SK-N-SH (cell line): ENCODE data around the gene CD6. TPM values are rescaled to one million over a fixed set of nuclear protein-coding genes. Genes with fewer than 3 reads are reported as not detected.

Source experiments
- CTCF ChIA-PET: fragments of 300-600, 350-600 bp; formaldehyde crosslinking; extraction: SDS; loops from one replicate; lab custom pipeline; 2021; lab: Yijun Ruan, JAX
- POLR2A ChIA-PET: fragments of 350-600 bp; sonication (Branson Sonifier 250); formaldehyde crosslinking; extraction: SDS; loops from one replicate; lab custom pipeline; 2020; ENCODE audit warnings: antibody characterized with exemption, inconsistent platforms; lab: Yijun Ruan, JAX
- DNase-seq: peaks from one replicate; pipeline ENCODE4 v3.0.0; 2012
- H2AFZ ChIP-seq: fragments of 200-600 bp; sonication (generic); 2 replicates; pipeline ENCODE4 v1.8.1; 2016; ENCODE audit warnings: antibody characterized with exemption, mild to moderate bottlenecking, low read depth
- H3F3A ChIP-seq: fragments of 200-600 bp; sonication (generic); replicated peaks from 2 replicates; pipeline ENCODE3; 2016; ENCODE audit warnings: antibody characterized with exemption, mild to moderate bottlenecking; ENCODE audit not compliant: insufficient read depth
- H3K27ac ChIP-seq, 2 experiments: fragments of 200-500 bp in 1 of 2; fragments of 200-600 bp in 1 of 2; sonication (Bioruptor generic) in 1 of 2; sonication (generic), shearing (Covaris generic) in 1 of 2; 2 replicates each; pipeline versions ENCODE4 v1.5.1 to v1.6.1; 2014 to 2016; ENCODE audit warnings: low read depth in 2 of 2, inconsistent platforms in 1 of 2, low read length in 1 of 2, mild to moderate bottlenecking in 1 of 2, mixed read lengths in 1 of 2
- H3K27me3 ChIP-seq: fragments of 200-600 bp; sonication (generic), shearing (Covaris generic); 2 replicates; pipeline ENCODE4 v1.6.1; 2016; ENCODE audit warnings: mixed run types; ENCODE audit not compliant: insufficient read depth
- H3K36me3 ChIP-seq, 2 experiments: fragments of 200-500 bp in 1 of 2; fragments of 200-600 bp in 1 of 2; sonication (Bioruptor generic) in 1 of 2; sonication (generic) in 1 of 2; replicated peaks in 1 of 2; 2 replicates each; pipeline versions ENCODE3 to v1.5.1; 2014 to 2016; ENCODE audit warnings: low read length in 1 of 2, mild to moderate bottlenecking in 1 of 2; ENCODE audit not compliant: insufficient read depth in 2 of 2, control insufficient read depth in 1 of 2
- H3K4me1 ChIP-seq, 2 experiments: fragments of 200-500 bp in 1 of 2; fragments of 200-600 bp in 1 of 2; sonication (Bioruptor generic) in 1 of 2; sonication (generic), shearing (Covaris generic) in 1 of 2; 2 replicates each; pipeline versions ENCODE4 v1.5.1 to v1.6.1; 2014 to 2016; ENCODE audit warnings: low read depth in 1 of 2, low read length in 1 of 2, mixed run types in 1 of 2; ENCODE audit not compliant: insufficient read depth in 2 of 2, control insufficient read depth in 1 of 2
- H3K4me2 ChIP-seq: fragments of 200-600 bp; sonication (generic), shearing (Covaris generic); 2 replicates; pipeline ENCODE4 v1.6.1; 2017; ENCODE audit warnings: mixed run types
- H3K4me3 ChIP-seq, 2 experiments: fragments of 200-500 bp in 1 of 2; fragments of 200-600 bp in 1 of 2; sonication (Bioruptor generic) in 1 of 2; sonication (generic), shearing (Covaris generic) in 1 of 2; 2 replicates each; pipeline versions ENCODE4 v1.5.1 to v1.8.1; 2014 to 2016; ENCODE audit warnings: low read depth in 2 of 2, inconsistent platforms in 1 of 2, low read length in 1 of 2, mild to moderate bottlenecking in 1 of 2, mixed read lengths in 1 of 2, moderate library complexity in 1 of 2
- H3K79me2 ChIP-seq: fragments of 200-600 bp; sonication (generic); 2 replicates; pipeline ENCODE4 v1.8.1; 2017; ENCODE audit warnings: mild to moderate bottlenecking; ENCODE audit not compliant: insufficient read depth
- H3K9ac ChIP-seq: fragments of 200-600 bp; sonication (generic); 2 replicates; pipeline ENCODE4 v1.6.1; 2017; ENCODE audit warnings: mixed run types
- H3K9me2 ChIP-seq: fragments of 200-600 bp; sonication (generic); 2 replicates; pipeline ENCODE4 v1.6.1; 2017; ENCODE audit warnings: mixed run types
- H3K9me3 ChIP-seq: fragments of 200-600 bp; sonication (generic); 2 replicates; pipeline ENCODE4 v1.6.1; 2017; ENCODE audit warnings: mixed run types, mild to moderate bottlenecking, moderate library complexity
- H4K20me1 ChIP-seq: fragments of 200-600 bp; sonication (generic); 2 replicates; pipeline ENCODE4 v1.6.1; 2017; ENCODE audit warnings: mild to moderate bottlenecking, mixed run types; ENCODE audit not compliant: insufficient read depth
- CHD2 ChIP-seq: fragments of 150-350 bp; IDR thresholded peaks from 2 replicates; pipeline ENCODE4 v1.6.1; 2018; ENCODE audit warnings: low read length; ENCODE audit not compliant: partially characterized antibody
- FOSL2 ChIP-seq: IDR thresholded peaks from 2 replicates; pipeline ENCODE4 v1.4.0; 2012; ENCODE audit warnings: low read depth, mild to moderate bottlenecking, moderate library complexity, borderline replicate concordance
- JUND ChIP-seq: IDR thresholded peaks from 2 replicates; pipeline ENCODE4 v1.4.0; 2012
- MAX ChIP-seq: IDR thresholded peaks from 2 replicates; pipeline ENCODE4 v1.4.0; 2012; ENCODE audit warnings: low read depth
- MEF2A ChIP-seq: IDR thresholded peaks from 2 replicates; pipeline ENCODE4 v1.4.0; 2012; ENCODE audit warnings: low read depth, borderline replicate concordance
- NFIC ChIP-seq: IDR thresholded peaks from 2 replicates; pipeline ENCODE4 v1.4.0; 2012; ENCODE audit warnings: borderline replicate concordance
- RAD21 ChIP-seq: IDR thresholded peaks from 2 replicates; pipeline ENCODE4 v1.6.1; 2012; ENCODE audit warnings: mild to moderate bottlenecking, low read length
- RCOR1 ChIP-seq: fragments of 150-350 bp; IDR thresholded peaks from 2 replicates; pipeline ENCODE4 v1.6.1; 2017; ENCODE audit warnings: antibody characterized with exemption, low read length
- REST ChIP-seq: IDR thresholded peaks from 2 replicates; pipeline ENCODE4 v1.6.1; 2012; ENCODE audit warnings: mild to moderate bottlenecking, low read depth, low read length, moderate library complexity
- RFX5 ChIP-seq: IDR thresholded peaks from 2 replicates; pipeline ENCODE4 v1.6.1; 2012; ENCODE audit warnings: mild to moderate bottlenecking, improper control_type of control experiment, low read length
- SIN3A ChIP-seq: IDR thresholded peaks from 2 replicates; pipeline ENCODE4 v1.6.1; 2012; ENCODE audit warnings: low read depth, mild to moderate bottlenecking, low read length, moderate library complexity, borderline replicate concordance
- TEAD4 ChIP-seq: IDR thresholded peaks from 2 replicates; pipeline ENCODE4 v1.4.0; 2012; ENCODE audit warnings: mild to moderate bottlenecking, borderline replicate concordance; ENCODE audit not compliant: insufficient read depth
- USF1 ChIP-seq: IDR thresholded peaks from 2 replicates; pipeline ENCODE4 v1.4.0; 2012; ENCODE audit warnings: low read depth, borderline replicate concordance
- WGBS: methylation state at CpG from one replicate; pipeline ENCODE4 v1.1.6; 2017; ENCODE audit warnings: low lambda C conversion rate; 5-methylcytosine and 5-hydroxymethylcytosine counted together
- polyA plus RNA-seq, 3 experiments: library from polyadenylated mRNA; depleted of rRNA; stranded (reverse); fragments of >200 nt; gene quantifications; 2 replicates each; pipeline ENCODE4 v1.2.3, GENCODE V29; 2012

Gene CD6
- polyA plus RNA-seq, 1 of the 3 experiments (the other 2 are of a cell fraction): not detected

GRCh38 chr11:60951606-60951903, 19.9 kb upstream of the CD6 start (continued):
- no peak for TF ChIP-seq MEF2A
- TF ChIP-seq CHD2: no peak
- TF ChIP-seq RCOR1: no peak
- TF ChIP-seq JUND: no peak
- no peak for TF ChIP-seq RFX5
- TF ChIP-seq NFIC: no peak

- ChIA-PET CTCF (interaction anchor here (0.7 to 1.3 kb wide), 2 partner anchors 12 to 18 kb away, joined by 3 to 4 read pairs; no protein-coding TSS in a partner anchor), POLR2A (no interaction called here)
- Histone ChIP-seq H3K79me2 (no peaks in the 10 kb centered on the region), H3K36me3 (no peaks in the 10 kb centered on the region), H3K9ac (no peak within 1 kb of the TSS), H2AFZ (no peak within 1 kb of the TSS), H3K4me3 (no peak within 1 kb of the TSS), H3K27me3 (no peaks in the 10 kb centered on the region), H3K4me1 (no peaks in the 10 kb centered on the region), H3K4me2 (no peak within 1 kb of the TSS; the same call in 1 of the 2 replicates), H3F3A (no peaks in the 10 kb centered on the region), H4K20me1 (no peaks in the 10 kb centered on the region), H3K27ac (no peak within 1 kb of the TSS), H3K9me3 (no peaks in the 10 kb centered on the region), H3K9me2 (no peaks in the 10 kb centered on the region)
- no peak for DNase-seq
- 84% methylated on average over 23 of the region's 23 CpGs for WGBS
- TF ChIP-seq FOSL2: no peak
- TF ChIP-seq RAD21: no peak
- TF ChIP-seq SIN3A: no peak
- TF ChIP-seq MAX: no peak
- no peak for TF ChIP-seq TEAD4
- no peak for TF ChIP-seq USF1
- TF ChIP-seq REST: no peak
- no peak for TF ChIP-seq RFX5
These were observed 19.4 kb upstream of the CD6 start, which contains the start of gene SLC15A3 for GRCh38 chr11:60951904-60952741. SLC15A3 (minus strand) TSS chr11:60952176; CDS start chr11:60951551, 625 bp downstream.
